Esophagus squamous epithelium (tissue), 4 donors: ENCODE measurements around the gene SLC34A1.

Source experiments
- CTCF ChIP-seq, 6 experiments: fragments of 450-650 bp in 4 of 6; fragments of 200-600 bp in 2 of 6; sonication (generic) in 2 of 6; IDR thresholded peaks; one replicate each; pipeline ENCODE4 v1.5.1; 2016 to 2019; ENCODE audit warnings: antibody characterized with exemption in 6 of 6, mild to moderate bottlenecking in 4 of 6, moderate library complexity in 4 of 6
- POLR2A ChIP-seq, 4 donors: fragments of 450-650 bp; IDR thresholded peaks; one replicate each; pipeline ENCODE4 v1.6.1; 2017; ENCODE audit warnings: antibody characterized with exemption in 4 of 4, mild to moderate bottlenecking in 4 of 4, moderate library complexity in 3 of 4

- TF ChIP-seq CTCF (IDR thresholded peaks at IDR 0.05) (no peak), POLR2A (IDR thresholded peaks at IDR 0.05) (peak in 1 of 4 donors; percentile 8)
These were observed 12.0 kb upstream of the SLC34A1 start for GRCh38 chr5:177372034-177372896.
